ENCODE measurements around the gene EDA. TPM values are rescaled to one million over a fixed set of nuclear protein-coding genes. Genes with fewer than 3 reads are reported as not detected.

The EDA gene
- total and polyA plus RNA-seq, 2 donors (not counting 1 experiment from before 2014, with no cell fraction given): 0.04 to 1.2 TPM

- Histone ChIP-seq H3K27ac (ENCODE audit: low read length in 2 of 2) (no peak overlapping the region), H3K4me1 (ENCODE audit: control insufficient read depth in 2 of 2, insufficient read depth in 2 of 2, low read length in 2 of 2) (no peaks in the 10 kb centered on the region), H4K20me1 (ENCODE audit: control insufficient read depth, insufficient read depth, low read length, poor library complexity, severe bottlenecking) (no peaks in the 10 kb centered on the region), H3K79me2 (ENCODE audit: control insufficient read depth, insufficient read depth, low read length) (no peaks in the 10 kb centered on the region), H3K36me3 (replicated peaks in 1 of 2; ENCODE audit: control extremely low read depth in 1 of 2, control insufficient read depth in 1 of 2, extremely low read depth in 1 of 2, insufficient read depth in 2 of 2, low read length in 1 of 2) (no peaks in the 10 kb centered on the region), H3K4me2 (replicated peaks; ENCODE audit: low read depth, low read length, poor library complexity, severe bottlenecking) (no peak overlapping the region), H3K9me3 (ENCODE audit: control extremely low read depth in 1 of 3, control insufficient read depth in 2 of 3, insufficient read depth in 1 of 3, low read length in 2 of 3) (no peaks in the 10 kb centered on the region), H2AFZ (ENCODE audit: insufficient read depth, low read depth, low read length, poor library complexity, severe bottlenecking) (no peak overlapping the region), H3K4me3 (ENCODE audit: control extremely low read depth in 1 of 5, extremely low read depth in 1 of 5, insufficient read depth in 1 of 5, low read depth in 2 of 5, low read length in 4 of 5) (no peak overlapping the region), H3K9ac (ENCODE audit: low read length) (no peak overlapping the region), H3K27me3 (replicated peaks in 1 of 4; ENCODE audit: control extremely low read depth in 1 of 4, control insufficient read depth in 3 of 4, insufficient read depth in 4 of 4, low read length in 3 of 4) (no peaks in the 10 kb centered on the region)
- intact Hi-C loops (cut with micrococcal nuclease): no loop called here
- no CpG with 5 or more reads among the region's 2 CpGs for WGBS (ENCODE audit: insufficient coverage)
- ChIA-PET CTCF (no interaction called here), POLR2A (no interaction called here)
- Mint-ChIP-seq H3K27me3 (no peaks in the 10 kb centered on the region), H3K4me3 (no peak overlapping the region), H3K27ac (no peak overlapping the region), H3K4me1 (no peaks in the 10 kb centered on the region), H3K9me3 (ENCODE audit: insufficient read depth) (peaks cover 5% of the 10 kb centered on the region)
- no peak for ATAC-seq (ENCODE audit: low read depth)
- no peak for TF ChIP-seq EZH2 (IDR thresholded peaks at IDR 0.05; ENCODE audit: borderline replicate concordance, insufficient read depth, low read depth, low read length, poor library complexity, severe bottlenecking)
- no peak for DNase-seq
Measured at GRCh38 chrX:69670001-69670555, 54.2 kb downstream of the EDA start.

GRCh38 chrX:69674891-69675290, 59.0 kb downstream of the EDA start:
- H3K27ac Mint-ChIP-seq: no peak overlapping the region
- CTCF ChIA-PET: no interaction called here
- no peaks in the 10 kb centered on the region for H3K36me3 ChIP-seq (replicated peaks in 1 of 2; ENCODE audit: control extremely low read depth in 1 of 2, control insufficient read depth in 1 of 2, extremely low read depth in 1 of 2, insufficient read depth in 2 of 2, low read length in 1 of 2)

More at GRCh38 chrX:69674891-69675290, 59.0 kb downstream of the EDA start:
- H3K4me2 ChIP-seq (replicated peaks; ENCODE audit: low read depth, low read length, poor library complexity, severe bottlenecking): no peak overlapping the region
- H3K4me1 ChIP-seq (ENCODE audit: control insufficient read depth in 2 of 2, insufficient read depth in 2 of 2, low read length in 2 of 2): no peaks in the 10 kb centered on the region
- no peaks in the 10 kb centered on the region for H3K79me2 ChIP-seq (ENCODE audit: control insufficient read depth, insufficient read depth, low read length)
- H3K4me3 ChIP-seq (ENCODE audit: control extremely low read depth in 1 of 5, extremely low read depth in 1 of 5, insufficient read depth in 1 of 5, low read depth in 2 of 5, low read length in 4 of 5): no peak overlapping the region
- H3K9me3 ChIP-seq (ENCODE audit: control extremely low read depth in 1 of 3, control insufficient read depth in 2 of 3, insufficient read depth in 1 of 3, low read length in 2 of 3): no peaks in the 10 kb centered on the region
- Mint-ChIP-seq H3K9me3 (ENCODE audit: insufficient read depth) (peaks cover 5% of the 10 kb centered on the region), H3K4me3 (no peak overlapping the region), H3K27me3 (no peaks in the 10 kb centered on the region), H3K4me1 (no peaks in the 10 kb centered on the region)
- no peak overlapping the region for H2AFZ ChIP-seq (ENCODE audit: insufficient read depth, low read depth, low read length, poor library complexity, severe bottlenecking)
- TF ChIP-seq CTCF (IDR thresholded peaks at IDR 0.05) (no peak), EZH2 (IDR thresholded peaks at IDR 0.05; ENCODE audit: borderline replicate concordance, insufficient read depth, low read depth, low read length, poor library complexity, severe bottlenecking) (no peak)
- POLR2A ChIA-PET: no interaction called here
- H3K9ac ChIP-seq (ENCODE audit: low read length): no peak overlapping the region
- no peak overlapping the region for H3K27ac ChIP-seq (ENCODE audit: low read length in 2 of 2)
- no peaks in the 10 kb centered on the region for H3K27me3 ChIP-seq (replicated peaks in 1 of 4; ENCODE audit: control extremely low read depth in 1 of 4, control insufficient read depth in 3 of 4, insufficient read depth in 4 of 4, low read length in 3 of 4)
- no peaks in the 10 kb centered on the region for H4K20me1 ChIP-seq (ENCODE audit: control insufficient read depth, insufficient read depth, low read length, poor library complexity, severe bottlenecking)
- no peak for DNase-seq
- ATAC-seq (ENCODE audit: low read depth): no peak
- intact Hi-C loops (cut with micrococcal nuclease): no loop called here
